ENCODE measurements around the gene ZSCAN18. TPM values are rescaled to one million over a fixed set of nuclear protein-coding genes. Genes with fewer than 3 reads are reported as not detected.
"Not testable (repeated sequence)": the region's sequence is repeated elsewhere in the genome, so short reads cannot be mapped to it uniquely, and the experiment has no call there.

ZSCAN18 gene
- total RNA-seq, result 100 to 1,000 TPM; 109 to 158 (median 129) TPM

GRCh38 chr19:58097781-58098681 lies at the start of gene ZSCAN18:
ZSCAN18 (minus strand) TSS chr19:58098231; CDS start chr19:58090267, 7,964 bp downstream.
- Histone ChIP-seq H3K9me3 (peaks cover 0 to 62% (median 3%) of the 10 kb centered on the region in 4 donors), H3K36me3 (peaks cover 0 to 42% (median 0%) of the 10 kb centered on the region in 3 donors), H3K27me3 (no peaks in the 10 kb centered on the region), H3K27ac (peak within 1 kb of the TSS; percentile 95 to 100 (median 97)), H3K4me1 (peaks cover 0 to 18% (median 6%) of the 10 kb centered on the region in 4 donors), H3K4me3 (peak within 1 kb of the TSS; percentile 55 to 99 (median 95))
- DNase-seq (ENCODE audit: low spot score in 2 of 2), result peak; percentile 94 to 97
- TF ChIP-seq POLR2A (IDR thresholded peaks at IDR 0.05) (peak; percentile 58 to 84), EP300 (IDR thresholded peaks at IDR 0.05) (peak; percentile 92 to 96), CTCF (IDR thresholded peaks at IDR 0.05) (peak in 1 of 5 experiments; percentile 30)
- 0 to 2% methylated on average over 51 to 57 of the region's 67 CpGs for WGBS, 2 donors

- Histone ChIP-seq H3K4me1 (peaks cover 0 to 18% (median 0%) of the 10 kb centered on the region in 4 donors), H3K9me3 (peaks cover 0 to 77% (median 24%) of the 10 kb centered on the region in 4 donors), H3K36me3 (peaks cover 0 to 41% (median 7%) of the 10 kb centered on the region in 3 donors)
- not testable (repeated sequence) for H3K4me3 ChIP-seq; H3K27ac ChIP-seq; DNase-seq (ENCODE audit: low spot score in 2 of 2); H3K27me3 ChIP-seq
- WGBS, 2 donors, result 98 to 100% methylated on average over 4 to 6 of the region's 28 CpGs
Measured at GRCh38 chr19:58147475-58147874, 49.4 kb upstream of the ZSCAN18 start.

GRCh38 chr19:58145849-58146248 lies 47.8 kb upstream of the ZSCAN18 start:
- 95 to 99% methylated on average over 3 of the region's 3 CpGs for WGBS, 2 donors
- H3K9me3 ChIP-seq, result peaks cover 0 to 89% (median 36%) of the 10 kb centered on the region in 4 donors
- no peak overlapping the region for H3K4me3 ChIP-seq
- H3K27ac ChIP-seq, result no peak overlapping the region
- H3K36me3 ChIP-seq, result peaks cover 0 to 58% (median 17%) of the 10 kb centered on the region in 3 donors
- no peak for DNase-seq (ENCODE audit: low spot score in 2 of 2)
- TF ChIP-seq POLR2A (IDR thresholded peaks at IDR 0.05), result no peak
- peaks cover 0 to 11% (median 0%) of the 10 kb centered on the region in 4 donors for H3K4me1 ChIP-seq
- H3K27me3 ChIP-seq, result no peaks in the 10 kb centered on the region

- DNase-seq (ENCODE audit: low spot score in 2 of 2), result no peak
- Histone ChIP-seq H3K36me3 (peaks cover 8 to 100% (median 66%) of the 10 kb centered on the region in 3 donors), H3K27ac (no peak overlapping the region), H3K4me3 (no peak overlapping the region), H3K9me3 (peaks cover 13 to 100% (median 62%) of the 10 kb centered on the region in 4 donors), H3K27me3 (no peaks in the 10 kb centered on the region), H3K4me1 (no peaks in the 10 kb centered on the region)
- no peak for TF ChIP-seq EP300 (IDR thresholded peaks at IDR 0.05)
- TF ChIP-seq CTCF (IDR thresholded peaks at IDR 0.05), result no peak
- TF ChIP-seq POLR2A (IDR thresholded peaks at IDR 0.05), result no peak
- WGBS, 2 donors, result 98 to 100% methylated on average over 1 of the region's 1 CpG
Measured at GRCh38 chr19:58134244-58134643, 36.2 kb upstream of the ZSCAN18 start.

- 97 to 98% methylated on average over 3 of the region's 3 CpGs for WGBS, 2 donors
- no peaks in the 10 kb centered on the region for H3K27me3 ChIP-seq
- no peak overlapping the region for H3K4me3 ChIP-seq
- peaks cover 21 to 97% (median 47%) of the 10 kb centered on the region in 3 donors for H3K36me3 ChIP-seq
- DNase-seq (ENCODE audit: low spot score in 2 of 2), result no peak
- H3K27ac ChIP-seq, result no peak overlapping the region
- TF ChIP-seq POLR2A (IDR thresholded peaks at IDR 0.05) (no peak), CTCF (IDR thresholded peaks at IDR 0.05) (no peak), EP300 (IDR thresholded peaks at IDR 0.05) (no peak)
- H3K4me1 ChIP-seq, result no peaks in the 10 kb centered on the region
- H3K9me3 ChIP-seq, result peaks cover 36 to 100% (median 75%) of the 10 kb centered on the region in 4 donors
Measured at GRCh38 chr19:58129284-58129683, 31.3 kb upstream of the ZSCAN18 start.
